H9 (cell line): ENCODE data around the gene CLIC1. TPM values are rescaled to one million over a fixed set of nuclear protein-coding genes. Genes with fewer than 3 reads are reported as not detected.
A peak's percentile ranks its signal among the peaks of the same experiment; 100 is the strongest.

Experiments
- DNase-seq: peaks from one replicate; pipeline ENCODE4 v3.0.0-alpha.2; 2017
- H2AFZ ChIP-seq: one replicate; pipeline ENCODE4 v1.6.1; 2013; ENCODE audit warnings: mild to moderate bottlenecking, low read length, control low read depth, moderate library complexity
- H2AK5ac ChIP-seq: 2 replicates; pipeline ENCODE4 v1.6.1; 2013; ENCODE audit warnings: low read length, control low read depth, mixed read lengths; ENCODE audit not compliant: insufficient read length
- H2BK120ac ChIP-seq: one replicate; pipeline ENCODE4 v1.6.1; 2013; ENCODE audit warnings: low read depth, mild to moderate bottlenecking, low read length, control low read depth, inconsistent platforms; ENCODE audit not compliant: poor library complexity, severe bottlenecking
- H2BK12ac ChIP-seq: 2 replicates; pipeline ENCODE4 v1.6.1; 2013; ENCODE audit warnings: low read length, control low read depth, mixed read lengths, low read depth; ENCODE audit not compliant: insufficient read length
- H2BK15ac ChIP-seq: 2 replicates; pipeline ENCODE4 v1.6.1; 2013; ENCODE audit warnings: low read depth, low read length, control low read depth
- H2BK20ac ChIP-seq: one replicate; pipeline ENCODE4 v1.6.1; 2013; ENCODE audit warnings: low read depth, mild to moderate bottlenecking, low read length, control low read depth, inconsistent platforms; ENCODE audit not compliant: poor library complexity, severe bottlenecking
- H2BK5ac ChIP-seq: 2 replicates; pipeline ENCODE4 v1.6.1; 2013; ENCODE audit warnings: low read length, control low read depth, mixed read lengths; ENCODE audit not compliant: insufficient read length
- H3K14ac ChIP-seq: 2 replicates; pipeline ENCODE4 v1.6.1; 2013; ENCODE audit warnings: low read length, control low read depth; ENCODE audit not compliant: insufficient read depth
- H3K18ac ChIP-seq: 2 replicates; pipeline ENCODE4 v1.6.1; 2013; ENCODE audit warnings: low read depth, mild to moderate bottlenecking, mixed read lengths, low read length, control low read depth; ENCODE audit not compliant: insufficient read length
- H3K23ac ChIP-seq: 2 replicates; pipeline ENCODE4 v1.6.1; 2013; ENCODE audit warnings: low read length, control low read depth, mixed read lengths, low read depth; ENCODE audit not compliant: insufficient read length
- H3K23me2 ChIP-seq: 2 replicates; pipeline ENCODE4 v1.6.1; 2013; ENCODE audit warnings: low read depth, mild to moderate bottlenecking, mixed read lengths, low read length, control low read depth; ENCODE audit not compliant: insufficient read length, poor library complexity, severe bottlenecking
- H3K27ac ChIP-seq: 2 replicates; pipeline ENCODE4 v1.5.1; 2013; ENCODE audit warnings: low read length, control low read depth, mixed read lengths, low read depth; ENCODE audit not compliant: insufficient read length
- H3K27me3 ChIP-seq: 2 replicates; pipeline ENCODE4 v1.6.1; 2013; ENCODE audit warnings: low read length, control low read depth, inconsistent platforms; ENCODE audit not compliant: insufficient read depth
- H3K4ac ChIP-seq: 2 replicates; pipeline ENCODE4 v1.6.1; 2013; ENCODE audit warnings: low read depth, mild to moderate bottlenecking, control low read depth, inconsistent platforms, low read length, moderate library complexity
- H3K4me1 ChIP-seq: 2 replicates; pipeline ENCODE4 v1.6.1; 2013; ENCODE audit warnings: low read length, control low read depth, inconsistent platforms; ENCODE audit not compliant: insufficient read depth
- H3K4me2 ChIP-seq: 2 replicates; pipeline ENCODE4 v1.6.1; 2013; ENCODE audit warnings: low read length, control low read depth, mixed read lengths; ENCODE audit not compliant: insufficient read length, insufficient read depth
- H3K56ac ChIP-seq: 2 replicates; pipeline ENCODE4 v1.6.1; 2013; ENCODE audit warnings: low read depth, mild to moderate bottlenecking, mixed read lengths, low read length, control low read depth; ENCODE audit not compliant: insufficient read length
- H3K79me1 ChIP-seq: 2 replicates; pipeline ENCODE4 v1.6.1; 2013; ENCODE audit warnings: low read depth, mild to moderate bottlenecking, moderate library complexity, low read length, control low read depth, inconsistent platforms; ENCODE audit not compliant: insufficient read depth, poor library complexity, severe bottlenecking
- H3K79me2 ChIP-seq: 2 replicates; pipeline ENCODE4 v1.6.1; 2013; ENCODE audit warnings: low read length, control low read depth, inconsistent platforms; ENCODE audit not compliant: insufficient read depth
- H3K9ac ChIP-seq: 2 replicates; pipeline ENCODE4 v1.6.1; 2013; ENCODE audit warnings: low read length, control low read depth, mixed read lengths; ENCODE audit not compliant: insufficient read length; ENCODE audit errors: extremely low read depth
- H3K9me3 ChIP-seq: one replicate; pipeline ENCODE4 v1.6.1; 2013; ENCODE audit warnings: low read depth, low read length, inconsistent platforms; ENCODE audit not compliant: control insufficient read depth
- H3T11ph ChIP-seq: one replicate; pipeline ENCODE4 v1.6.1; 2013; ENCODE audit warnings: mild to moderate bottlenecking, low read length, control low read depth, inconsistent platforms
- H4K20me1 ChIP-seq: one replicate; pipeline ENCODE4 v1.6.1; 2013; ENCODE audit not compliant: control insufficient read depth, insufficient read length, insufficient read depth
- H4K5ac ChIP-seq: 2 replicates; pipeline ENCODE4 v1.6.1; 2013; ENCODE audit warnings: low read depth, mild to moderate bottlenecking, mixed read lengths, low read length, control low read depth; ENCODE audit not compliant: insufficient read length
- H4K8ac ChIP-seq: replicated peaks from 2 replicates; pipeline ENCODE4 v1.6.1; 2013; ENCODE audit warnings: low read length, control low read depth, mixed read lengths, low read depth; ENCODE audit not compliant: insufficient read length
- H4K91ac ChIP-seq: 2 replicates; pipeline ENCODE4 v1.6.1; 2013; ENCODE audit warnings: low read depth, mild to moderate bottlenecking, moderate library complexity, mixed read lengths, low read length, control low read depth; ENCODE audit not compliant: insufficient read length
- H3K27ac Mint-ChIP-seq, 3 experiments: 2 replicates in 2 of 3; 3 replicates in 1 of 3; pipeline ENCODE4 v1.8.0; 2020 to 2021; ENCODE audit warnings: mixed read lengths in 3 of 3, mild to moderate bottlenecking in 1 of 3, moderate library complexity in 1 of 3
- H3K27me3 Mint-ChIP-seq: 2 replicates; pipeline ENCODE4 v1.8.0; 2021; ENCODE audit warnings: low read depth, mild to moderate bottlenecking, moderate library complexity, mixed read lengths
- H3K36me3 Mint-ChIP-seq, 3 experiments: 2 replicates in 2 of 3; 3 replicates in 1 of 3; pipeline ENCODE4 v1.8.0; 2020 to 2021; ENCODE audit warnings: low read depth in 3 of 3, mixed read lengths in 3 of 3; ENCODE audit not compliant: insufficient read depth in 1 of 3
- H3K4me1 Mint-ChIP-seq, 2 experiments: 2 replicates each; pipeline ENCODE4 v1.8.0; 2020; ENCODE audit warnings: mixed read lengths in 2 of 2
- H3K4me3 Mint-ChIP-seq, 2 experiments: 2 replicates in 1 of 2; 3 replicates in 1 of 2; pipeline ENCODE4 v1.8.0; 2020 to 2021; ENCODE audit warnings: mild to moderate bottlenecking in 2 of 2, mixed read lengths in 2 of 2, moderate library complexity in 1 of 2
- H3K9me3 Mint-ChIP-seq, 2 experiments: 2 replicates in 1 of 2; 3 replicates in 1 of 2; pipeline ENCODE4 v1.8.0; 2020; ENCODE audit warnings: mild to moderate bottlenecking in 2 of 2, mixed read lengths in 2 of 2, moderate library complexity in 1 of 2
- CTCF ChIP-seq: fragments of 200-600 bp; sonication (generic); conservative IDR thresholded peaks from 3 replicates; pipeline ENCODE4 v1.8.0; 2021; ENCODE audit warnings: antibody characterized with exemption, mild to moderate bottlenecking
- WGBS: extraction: QIAGEN DNeasy Blood & Tissue Kit; methylation state at CpG from one replicate; pipeline ENCODE4 v1.1.7; 2013; ENCODE audit warnings: missing lambda C conversion rate, low lambda C conversion rate, mixed read lengths; ENCODE audit not compliant: insufficient read length; ENCODE audit errors: extremely low coverage; 5-methylcytosine and 5-hydroxymethylcytosine counted together
- total RNA-seq: library from RNA; stranded (reverse); gene quantifications from 2 replicates; pipeline ENCODE4 v1.2.1, GENCODE V29; 2021

CLIC1 gene
- total RNA-seq, 1 experiment from 2014 or later, result 265 TPM

DNA sequence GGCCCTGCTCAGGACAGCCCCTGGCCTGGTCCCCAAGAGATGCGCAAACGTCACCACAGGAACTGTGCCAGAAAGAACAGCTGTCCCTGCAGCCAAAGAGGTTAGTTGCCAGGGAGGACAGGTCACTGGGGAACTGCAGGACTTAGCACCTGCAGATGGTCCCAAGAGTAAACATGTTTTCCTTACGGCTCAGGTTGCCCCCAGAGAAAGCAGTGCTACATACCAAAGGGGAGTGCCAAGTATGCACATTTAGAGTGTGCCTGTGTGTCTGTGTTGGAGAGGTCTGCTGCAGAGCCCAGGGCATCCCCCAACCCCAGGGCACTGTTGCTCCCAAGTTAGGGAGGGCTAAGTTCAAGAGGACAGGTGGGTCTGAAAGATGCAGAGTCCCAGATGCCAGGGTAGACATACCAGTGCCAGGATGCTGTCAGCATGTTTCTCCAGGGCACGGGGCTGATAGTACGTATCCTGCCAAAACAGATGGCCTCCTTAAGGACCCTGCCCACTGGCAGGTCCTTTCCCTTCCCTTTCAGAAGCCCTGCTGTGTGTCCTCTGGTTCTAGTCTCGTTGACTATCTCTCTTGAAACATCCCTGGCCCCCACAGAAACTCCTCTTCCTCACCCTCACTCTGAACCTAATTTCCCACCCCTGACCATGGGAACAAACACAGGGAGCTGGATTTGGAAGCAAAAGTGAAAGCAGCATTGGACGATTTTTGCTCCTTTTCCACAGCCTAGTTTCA, 34.5 kb downstream of the CLIC1 start:
- H3K36me3 Mint-ChIP-seq, result peaks cover 4 to 27% (median 4%) of the 10 kb centered on the region in 3 experiments; a peak in 5 of 7 replicates
- H3T11ph ChIP-seq, result no peak overlapping the region
- peaks cover 1% of the 10 kb centered on the region; the same call in 1 of the 2 replicates for H3K27me3 Mint-ChIP-seq
- H2BK12ac ChIP-seq, result peak overlapping the region; percentile 36
- H3K79me2 ChIP-seq, result peaks cover 2% of the 10 kb centered on the region; the same call in 1 of the 2 replicates
- no CpG with 5 or more reads among the region's 7 CpGs for whole genome bisulfite sequencing
- H3K4me2 ChIP-seq, result peak overlapping the region; percentile 91
- no peak overlapping the region for H4K5ac ChIP-seq
- H3K23ac ChIP-seq, result no peak overlapping the region
- H2BK120ac ChIP-seq, result no peak overlapping the region
- no peak overlapping the region for H2BK5ac ChIP-seq
- no peaks in the 10 kb centered on the region for H3K27me3 ChIP-seq
- H4K8ac ChIP-seq, result no peak overlapping the region
- no peak overlapping the region for H3K56ac ChIP-seq
- DNase-seq, result no peak
- no peak overlapping the region for H2AFZ ChIP-seq
- H3K18ac ChIP-seq, result no peak overlapping the region
- H3K14ac ChIP-seq, result no peak overlapping the region; the same call in 1 of the 2 replicates
- no peaks in the 10 kb centered on the region for H4K20me1 ChIP-seq
- no peak overlapping the region for H3K4ac ChIP-seq
- H3K27ac ChIP-seq, result no peak overlapping the region
- H3K9ac ChIP-seq, result peak overlapping the region; percentile 79
- H3K27ac Mint-ChIP-seq, result peak overlapping the region in 2 of 3 experiments; percentile 96; a peak in 4 of 7 replicates
- H2BK20ac ChIP-seq, result no peak overlapping the region
- no peaks in the 10 kb centered on the region; a peak in 1 of 5 replicates for H3K9me3 Mint-ChIP-seq
- peak overlapping the region; percentile 96 to 98 for H3K4me3 Mint-ChIP-seq
- H3K23me2 ChIP-seq, result peaks cover 6% of the 10 kb centered on the region
- H2BK15ac ChIP-seq, result no peak overlapping the region
- H3K9me3 ChIP-seq, result no peaks in the 10 kb centered on the region
- no peak overlapping the region for H4K91ac ChIP-seq
- no peak for TF ChIP-seq CTCF
- peaks cover 4% of the 10 kb centered on the region; the same call in 1 of the 2 replicates for H3K4me1 ChIP-seq
- H3K4me1 Mint-ChIP-seq, result peaks cover 11% of the 10 kb centered on the region in 2 experiments
- peaks cover 6% of the 10 kb centered on the region for H3K79me1 ChIP-seq
- H2AK5ac ChIP-seq, result no peak overlapping the region
